ENCODE results near the gene MGMT. TPM values are rescaled to one million over a fixed set of nuclear protein-coding genes. Genes with fewer than 3 reads are reported as not detected.

The MGMT gene
- total and polyA plus RNA-seq, 2 donors (not counting 3 experiments of a cell fraction or from before 2014, with no cell fraction given): 15.0 to 15.2 TPM

DNA sequence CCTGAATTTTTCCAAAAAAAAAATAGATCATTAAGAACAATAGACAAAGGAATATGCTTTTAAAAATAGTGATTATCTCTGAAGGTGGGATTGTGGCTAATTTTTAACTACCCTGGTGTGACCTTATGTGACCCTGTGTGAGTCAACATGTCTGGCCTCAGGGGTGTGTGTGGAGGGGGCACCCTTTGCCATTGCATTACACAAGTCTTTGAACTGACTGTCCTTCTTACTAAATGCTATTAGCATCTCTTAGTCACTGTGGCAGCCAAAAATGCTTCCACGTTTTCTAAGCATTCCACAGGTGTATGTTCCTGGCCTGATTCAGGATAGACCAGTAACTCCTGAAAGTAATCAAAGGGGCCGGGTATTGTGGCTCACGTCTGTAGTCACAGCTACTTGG, 175.4 kb downstream of the MGMT start:
- CTCF ChIA-PET: no interaction called here
- Histone ChIP-seq H2AFZ (ENCODE audit: low read depth, low read length) (no peak overlapping the region), H3K27ac (ENCODE audit: insufficient read depth, low read depth, low read length) (no peak overlapping the region), H3K4me3 (replicated peaks in 1 of 3; ENCODE audit: insufficient read depth in 1 of 3, low read depth in 1 of 3, low read length in 3 of 3) (no peak overlapping the region), H3K4me2 (ENCODE audit: insufficient read depth, low read length) (no peak overlapping the region), H3K9me3 (replicated peaks; ENCODE audit: control insufficient read depth, insufficient read depth, low read length) (no peaks in the 10 kb centered on the region), H3K27me3 (ENCODE audit: control insufficient read depth in 2 of 2, insufficient read depth in 2 of 2, low read length in 2 of 2) (no peaks in the 10 kb centered on the region), H3K36me3 (ENCODE audit: control insufficient read depth in 2 of 2, extremely low read depth in 1 of 2, insufficient read depth in 2 of 2, low read length in 2 of 2) (no peaks in the 10 kb centered on the region), H3K9me1 (replicated peaks; ENCODE audit: control insufficient read depth, extremely low read depth, insufficient read depth, low read length) (no peaks in the 10 kb centered on the region), H4K20me1 (replicated peaks; ENCODE audit: control insufficient read depth, extremely low read depth, insufficient read depth, low read length) (no peaks in the 10 kb centered on the region), H3K9ac (replicated peaks; ENCODE audit: extremely low read depth, insufficient read depth, low read length) (no peak overlapping the region), H3K79me2 (ENCODE audit: control insufficient read depth, insufficient read depth, low read length) (no peaks in the 10 kb centered on the region), H3K4me1 (ENCODE audit: control insufficient read depth, extremely low read depth, insufficient read depth, low read length) (no peaks in the 10 kb centered on the region)
- no peak for DNase-seq (ENCODE audit: low read depth, low spot score)
- no peak for FAIRE-seq
- dilution Hi-C loops (cut with MboI; ENCODE audit: extremely low pct_ligation_motif_present, low sequenced_read_pairs) (no loop called here), intact Hi-C loops (cut with micrococcal nuclease) (no loop called here)
- POLR2A ChIA-PET: no interaction called here
- TF ChIP-seq, protein P1, sequence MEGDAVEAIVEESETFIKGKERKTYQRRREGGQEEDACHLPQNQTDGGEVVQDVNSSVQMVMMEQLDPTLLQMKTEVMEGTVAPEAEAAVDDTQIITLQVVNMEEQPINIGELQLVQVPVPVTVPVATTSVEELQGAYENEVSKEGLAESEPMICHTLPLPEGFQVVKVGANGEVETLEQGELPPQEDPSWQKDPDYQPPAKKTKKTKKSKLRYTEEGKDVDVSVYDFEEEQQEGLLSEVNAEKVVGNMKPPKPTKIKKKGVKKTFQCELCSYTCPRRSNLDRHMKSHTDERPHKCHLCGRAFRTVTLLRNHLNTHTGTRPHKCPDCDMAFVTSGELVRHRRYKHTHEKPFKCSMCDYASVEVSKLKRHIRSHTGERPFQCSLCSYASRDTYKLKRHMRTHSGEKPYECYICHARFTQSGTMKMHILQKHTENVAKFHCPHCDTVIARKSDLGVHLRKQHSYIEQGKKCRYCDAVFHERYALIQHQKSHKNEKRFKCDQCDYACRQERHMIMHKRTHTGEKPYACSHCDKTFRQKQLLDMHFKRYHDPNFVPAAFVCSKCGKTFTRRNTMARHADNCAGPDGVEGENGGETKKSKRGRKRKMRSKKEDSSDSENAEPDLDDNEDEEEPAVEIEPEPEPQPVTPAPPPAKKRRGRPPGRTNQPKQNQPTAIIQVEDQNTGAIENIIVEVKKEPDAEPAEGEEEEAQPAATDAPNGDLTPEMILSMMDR (IDR thresholded peaks at IDR 0.05; ENCODE audit: extremely low read depth in 1 of 2, insufficient read depth in 1 of 2, low read depth in 1 of 2, low read length in 2 of 2): no peak
- TF ChIP-seq FOS (IDR thresholded peaks at IDR 0.05; ENCODE audit: borderline replicate concordance, insufficient read depth, low read length) (no peak), POLR2A (IDR thresholded peaks at IDR 0.05; ENCODE audit: low read depth, low read length) (no peak), GATA2 (IDR thresholded peaks at IDR 0.05; ENCODE audit: insufficient read depth, insufficient read length, low read depth, low read length) (no peak), JUN (IDR thresholded peaks at IDR 0.05; ENCODE audit: borderline replicate concordance, insufficient read depth, insufficient read length, low read depth) (no peak), EZH2 (IDR thresholded peaks at IDR 0.05; ENCODE audit: borderline replicate concordance, low read depth, low read length, severe bottlenecking) (no peak), MYC (IDR thresholded peaks at IDR 0.05; ENCODE audit: low read depth, low read length) (no peak), POLR2AphosphoS5 (IDR thresholded peaks at IDR 0.05; ENCODE audit: insufficient read depth, low read depth, low read length) (no peak)
- TF ChIP-seq, protein P2, sequence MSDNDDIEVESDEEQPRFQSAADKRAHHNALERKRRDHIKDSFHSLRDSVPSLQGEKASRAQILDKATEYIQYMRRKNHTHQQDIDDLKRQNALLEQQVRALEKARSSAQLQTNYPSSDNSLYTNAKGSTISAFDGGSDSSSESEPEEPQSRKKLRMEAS (IDR thresholded peaks at IDR 0.05; ENCODE audit: insufficient read depth, insufficient read length): no peak
- no TSS peak for BruUV-seq (replicated peaks)
